GM21367 (cell line): Measurements from ENCODE around the gene VPS45.
"Not testable (repeated sequence)": the region's sequence is repeated elsewhere in the genome, so short reads cannot be mapped to it uniquely, and the experiment has no call there.

Experiments used
- ATAC-seq: cut with Tn5 transposase; IDR thresholded peaks from one replicate; pipeline ENCODE4 v1.9.1; 2021; ENCODE audit not compliant: unreplicated experiment

The VPS45 gene

GRCh38 chr1:150067184-150068108 lies at the start of gene VPS45:
TSS of gene VPS45 (plus strand) at chr1:150067776. CDS start at chr1:150067858, 82 bp downstream.
- peak; percentile 90 for ATAC-seq

GRCh38 chr1:150018165-150018564 lies 49.4 kb upstream of the VPS45 start:
- no peak for ATAC-seq

GRCh38 chr1:150020711-150021110 lies 46.9 kb upstream of the VPS45 start:
- ATAC-seq: no peak

- ATAC-seq: no peak
Observed at GRCh38 chr1:150021191-150021694, 46.3 kb upstream of the VPS45 start.

GRCh38 chr1:150022357-150022756 lies 45.2 kb upstream of the VPS45 start:
- ATAC-seq: no peak

- ATAC-seq: no peak
Observed at GRCh38 chr1:150024156-150024555, 43.4 kb upstream of the VPS45 start.

GRCh38 chr1:150028322-150028721 lies 39.3 kb upstream of the VPS45 start:
- ATAC-seq: no peak

- ATAC-seq: no peak
Observed at GRCh38 chr1:150034336-150034735, 33.2 kb upstream of the VPS45 start.

GRCh38 chr1:150049926-150050325 lies 17.6 kb upstream of the VPS45 start:
- no peak for ATAC-seq

GRCh38 chr1:150051089-150051373 lies 16.5 kb upstream of the VPS45 start:
- no peak for ATAC-seq

- ATAC-seq: not testable (repeated sequence)
Observed at GRCh38 chr1:150051905-150052412, 15.6 kb upstream of the VPS45 start.

- no peak for ATAC-seq
Observed at GRCh38 chr1:150053926-150054325, 13.7 kb upstream of the VPS45 start.

- ATAC-seq: not testable (repeated sequence)
Observed at GRCh38 chr1:150055507-150055906, 12.1 kb upstream of the VPS45 start.

GRCh38 chr1:150056407-150056806 lies 11.2 kb upstream of the VPS45 start:
- ATAC-seq: no peak

- no peak for ATAC-seq
Observed at GRCh38 chr1:150060260-150060659, 7.3 kb upstream of the VPS45 start.

GRCh38 chr1:150061632-150062101 lies 5.9 kb upstream of the VPS45 start:
- ATAC-seq: no peak

- ATAC-seq: no peak
Observed at GRCh38 chr1:150062113-150062512, 5.5 kb upstream of the VPS45 start.

GRCh38 chr1:150065184-150065871 lies 2.2 kb upstream of the VPS45 start:
- no peak for ATAC-seq

GRCh38 chr1:150066328-150066727 lies 1.2 kb upstream of the VPS45 start:
- ATAC-seq: no peak

- ATAC-seq: peak; percentile 9
Observed at GRCh38 chr1:150066838-150067183, 765 bp upstream of the VPS45 start.

- no peak for ATAC-seq
Observed at GRCh38 chr1:150068109-150068435, 496 bp downstream of the VPS45 start.

- no peak for ATAC-seq
Observed at GRCh38 chr1:150069923-150070322, 2.3 kb downstream of the VPS45 start.
